HCT116 (cell line): ENCODE data around the gene C10orf53.

ENCODE experiments used
- ATF3 ChIP-seq: IDR thresholded peaks from 2 replicates; pipeline ENCODE4 v1.6.1; 2012
- CBX3 ChIP-seq: IDR thresholded peaks from 2 replicates; pipeline ENCODE4 v1.6.1; 2012; ENCODE audit warnings: low read depth
- CEBPB ChIP-seq: IDR thresholded peaks from 2 replicates; pipeline ENCODE4 v1.6.1; 2012; ENCODE audit warnings: low read depth
- CTCF ChIP-seq, 3 experiments: fragments of 200-600 bp in 1 of 3; sonication (generic) in 1 of 3; IDR thresholded peaks in 2 of 3; conservative IDR thresholded peaks in 1 of 3; 2 replicates each; pipeline ENCODE4 v1.5.1; 2012 to 2017; ENCODE audit warnings: low read depth in 2 of 3, low read length in 2 of 3, antibody characterized with exemption in 1 of 3, borderline replicate concordance in 1 of 3, control low read depth in 1 of 3, mild to moderate bottlenecking in 1 of 3, mixed read lengths in 1 of 3, mixed run types in 1 of 3, moderate library complexity in 1 of 3; ENCODE audit not compliant: insufficient read depth in 1 of 3
- EGR1 ChIP-seq: IDR thresholded peaks from 2 replicates; pipeline ENCODE4 v1.6.1; 2012; ENCODE audit warnings: low read depth
- ELF1 ChIP-seq: IDR thresholded peaks from 2 replicates; pipeline ENCODE4 v1.6.1; 2012; ENCODE audit warnings: low read depth, borderline replicate concordance
- EZH2 ChIP-seq: fragments of 200-600 bp; sonication (generic); IDR thresholded peaks from 2 replicates; pipeline ENCODE4 v1.6.1; 2017; ENCODE audit warnings: antibody characterized with exemption, mixed run types
- EZH2phosphoT487 ChIP-seq: fragments of 200-600 bp; IDR thresholded peaks from 2 replicates; pipeline ENCODE4 v1.6.1; 2018; ENCODE audit warnings: antibody characterized with exemption, borderline replicate concordance
- FOSL1 ChIP-seq: IDR thresholded peaks from 2 replicates; pipeline ENCODE4 v1.6.1; 2012; ENCODE audit warnings: low read depth
- MAX ChIP-seq: IDR thresholded peaks from 2 replicates; pipeline ENCODE4 v1.6.1; 2012
- POLR2A ChIP-seq: IDR thresholded peaks from 2 replicates; pipeline ENCODE4 v1.7.0; 2011; ENCODE audit warnings: borderline replicate concordance; ENCODE audit not compliant: insufficient read depth, insufficient read length; ENCODE audit errors: extremely low read depth
- POLR2AphosphoS5 ChIP-seq: IDR thresholded peaks from 2 replicates; pipeline ENCODE4 v1.6.1; 2011; ENCODE audit warnings: mild to moderate bottlenecking, low read depth, low read length, moderate library complexity
- REST ChIP-seq: IDR thresholded peaks from 2 replicates; pipeline ENCODE4 v1.6.1; 2012; ENCODE audit warnings: low read depth

- TF ChIP-seq CTCF (IDR thresholded peaks at IDR 0.05 in 2 of 3, conservative IDR thresholded peaks at IDR 0.05 in 1 of 3; ENCODE audit: borderline replicate concordance in 1 of 3, insufficient read depth in 1 of 3, low read depth in 2 of 3, low read length in 2 of 3) (no peak), REST (no peak), POLR2A (no peak), EZH2 (no peak), POLR2AphosphoS5 (no peak), FOSL1 (no peak), EZH2phosphoT487 (no peak), EGR1 (no peak), CEBPB (no peak), ATF3 (no peak), CBX3 (no peak), ELF1 (no peak), MAX (no peak)
These were observed 58.2 kb downstream of the C10orf53 start for GRCh38 chr10:49737474-49738201.
